Osteoblast (primary cell): Measurements from ENCODE around the gene OBSCN. TPM values are rescaled to one million over a fixed set of nuclear protein-coding genes. Genes with fewer than 3 reads are reported as not detected.
A peak's percentile ranks its signal among the peaks of the same experiment; 100 is the strongest.

Source experiments
- DNase-seq: peaks from one replicate; pipeline ENCODE4 v3.0.0; 2011; ENCODE audit warnings: low spot score, mixed read lengths; ENCODE audit not compliant: insufficient read length; ENCODE audit errors: missing footprints
- H2AFZ ChIP-seq: 2 replicates; pipeline ENCODE4 v1.6.0; 2011; ENCODE audit warnings: mild to moderate bottlenecking, low read length
- H3K27ac ChIP-seq: 2 replicates; pipeline ENCODE4 v1.5.1; 2011; ENCODE audit warnings: mild to moderate bottlenecking, low read depth, low read length, moderate library complexity
- H3K27me3 ChIP-seq: 2 replicates; pipeline ENCODE4 v1.6.0; 2012; ENCODE audit warnings: mild to moderate bottlenecking, control low read depth, inconsistent platforms, low read length, moderate library complexity; ENCODE audit not compliant: insufficient read depth
- H3K36me3 ChIP-seq: 2 replicates; pipeline ENCODE4 v1.5.1; 2011; ENCODE audit warnings: mild to moderate bottlenecking, low read length, control low read depth, moderate library complexity; ENCODE audit not compliant: insufficient read depth
- H3K4me1 ChIP-seq: 2 replicates; pipeline ENCODE4 v1.5.1; 2011; ENCODE audit warnings: mild to moderate bottlenecking, low read length, control low read depth, moderate library complexity; ENCODE audit not compliant: insufficient read depth
- H3K4me2 ChIP-seq: 2 replicates; pipeline ENCODE4 v1.6.0; 2011; ENCODE audit warnings: mild to moderate bottlenecking, low read length; ENCODE audit not compliant: insufficient read depth
- H3K4me3 ChIP-seq: fragments of 200-600 bp; sonication (generic); 3 replicates; pipeline ENCODE4 v1.5.1; 2012; ENCODE audit warnings: mild to moderate bottlenecking, low read length, inconsistent platforms; ENCODE audit not compliant: insufficient read depth
- H3K79me2 ChIP-seq: 2 replicates; pipeline ENCODE4 v1.6.0; 2012; ENCODE audit warnings: mild to moderate bottlenecking, low read length, control low read depth, inconsistent platforms; ENCODE audit not compliant: insufficient read depth
- H3K9me3 ChIP-seq: 2 replicates; pipeline ENCODE4 v1.5.1; 2011; ENCODE audit warnings: low read depth, low read length, control low read depth
- H4K20me1 ChIP-seq: 2 replicates; pipeline ENCODE4 v1.6.0; 2012; ENCODE audit warnings: mild to moderate bottlenecking, low read length, control low read depth; ENCODE audit not compliant: insufficient read depth
- total RNA-seq: library from RNA; depleted of rRNA; stranded (reverse); fragments of >200 nt; gene quantifications from 2 replicates; pipeline ENCODE4 v1.2.3, GENCODE V29; 2012
- TF ChIP-seq, protein P1 (sequence below): IDR thresholded peaks from 2 replicates; pipeline ENCODE4 v1.5.1; 2011; ENCODE audit warnings: mild to moderate bottlenecking, low read depth, low read length, moderate library complexity; ENCODE audit errors: extremely low read depth

Gene OBSCN
- total RNA-seq, 1 donor = 2.9 TPM

DNA sequence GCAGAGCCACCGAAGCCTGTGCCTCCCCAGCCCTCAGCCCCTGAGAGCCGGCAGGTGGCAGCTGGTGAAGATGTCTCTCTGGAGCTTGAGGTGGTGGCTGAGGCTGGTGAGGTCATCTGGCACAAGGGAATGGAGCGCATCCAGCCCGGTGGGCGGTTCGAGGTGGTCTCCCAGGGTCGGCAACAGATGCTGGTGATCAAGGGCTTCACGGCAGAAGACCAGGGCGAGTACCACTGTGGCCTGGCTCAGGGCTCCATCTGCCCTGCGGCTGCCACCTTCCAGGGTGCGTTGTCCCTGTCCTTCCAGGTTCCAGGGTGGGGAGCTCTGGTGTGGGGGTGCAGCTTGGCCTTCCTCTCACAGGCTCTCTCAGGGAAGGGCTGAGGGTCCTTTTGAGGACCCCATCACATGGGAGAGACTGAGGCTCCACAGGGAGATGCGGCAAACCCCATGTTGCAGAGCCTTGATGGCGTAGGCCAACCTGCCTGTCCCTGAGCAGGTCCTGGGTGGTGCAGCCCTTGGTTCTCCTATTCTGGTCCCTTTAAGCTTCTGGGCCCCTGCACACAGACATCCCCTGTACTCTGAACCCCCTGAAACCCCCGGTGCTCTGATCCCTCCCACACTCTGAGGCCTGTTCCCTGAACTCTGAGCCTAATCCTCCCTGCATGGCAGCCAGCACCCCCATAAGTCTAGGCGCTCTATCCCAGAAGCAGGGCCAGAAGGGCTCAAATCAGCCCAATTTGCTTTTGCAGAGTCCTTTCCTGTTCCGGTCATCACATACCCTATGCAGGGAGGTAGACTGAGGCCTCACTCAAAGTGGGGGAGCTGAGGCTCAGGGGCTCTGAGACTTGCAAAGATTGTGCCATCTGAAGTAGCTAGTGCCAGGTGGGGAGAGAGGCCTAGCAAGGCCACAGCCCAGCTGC is 110.3 kb downstream of the OBSCN start:
- TF ChIP-seq, protein P1, sequence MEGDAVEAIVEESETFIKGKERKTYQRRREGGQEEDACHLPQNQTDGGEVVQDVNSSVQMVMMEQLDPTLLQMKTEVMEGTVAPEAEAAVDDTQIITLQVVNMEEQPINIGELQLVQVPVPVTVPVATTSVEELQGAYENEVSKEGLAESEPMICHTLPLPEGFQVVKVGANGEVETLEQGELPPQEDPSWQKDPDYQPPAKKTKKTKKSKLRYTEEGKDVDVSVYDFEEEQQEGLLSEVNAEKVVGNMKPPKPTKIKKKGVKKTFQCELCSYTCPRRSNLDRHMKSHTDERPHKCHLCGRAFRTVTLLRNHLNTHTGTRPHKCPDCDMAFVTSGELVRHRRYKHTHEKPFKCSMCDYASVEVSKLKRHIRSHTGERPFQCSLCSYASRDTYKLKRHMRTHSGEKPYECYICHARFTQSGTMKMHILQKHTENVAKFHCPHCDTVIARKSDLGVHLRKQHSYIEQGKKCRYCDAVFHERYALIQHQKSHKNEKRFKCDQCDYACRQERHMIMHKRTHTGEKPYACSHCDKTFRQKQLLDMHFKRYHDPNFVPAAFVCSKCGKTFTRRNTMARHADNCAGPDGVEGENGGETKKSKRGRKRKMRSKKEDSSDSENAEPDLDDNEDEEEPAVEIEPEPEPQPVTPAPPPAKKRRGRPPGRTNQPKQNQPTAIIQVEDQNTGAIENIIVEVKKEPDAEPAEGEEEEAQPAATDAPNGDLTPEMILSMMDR = no peak
- DNase-seq = peak; percentile 82
- H3K4me1 ChIP-seq = no peaks in the 10 kb centered on the region
- no peaks in the 10 kb centered on the region for H3K27me3 ChIP-seq
- H3K4me2 ChIP-seq = no peak overlapping the region
- no peaks in the 10 kb centered on the region for H3K36me3 ChIP-seq
- no peak overlapping the region for H3K27ac ChIP-seq
- no peaks in the 10 kb centered on the region for H3K79me2 ChIP-seq
- no peaks in the 10 kb centered on the region for H4K20me1 ChIP-seq
- no peak overlapping the region for H2AFZ ChIP-seq
- H3K4me3 ChIP-seq = no peak overlapping the region
- no peaks in the 10 kb centered on the region for H3K9me3 ChIP-seq

DNA sequence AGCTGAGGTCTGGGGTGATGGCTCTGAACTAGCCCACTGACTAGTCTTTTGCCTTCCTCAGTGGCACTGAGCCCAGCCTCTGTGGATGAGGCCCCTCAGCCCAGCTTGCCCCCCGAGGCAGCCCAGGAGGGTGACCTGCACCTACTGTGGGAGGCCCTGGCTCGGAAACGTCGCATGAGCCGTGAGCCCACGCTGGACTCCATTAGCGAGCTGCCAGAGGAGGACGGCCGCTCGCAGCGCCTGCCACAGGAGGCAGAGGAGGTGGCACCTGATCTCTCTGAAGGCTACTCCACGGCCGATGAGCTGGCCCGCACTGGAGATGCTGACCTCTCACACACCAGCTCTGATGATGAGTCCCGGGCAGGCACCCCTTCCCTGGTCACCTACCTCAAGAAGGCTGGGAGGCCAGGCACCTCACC is 111.0 kb downstream of the OBSCN start:
- no peaks in the 10 kb centered on the region for H4K20me1 ChIP-seq
- no peaks in the 10 kb centered on the region for H3K79me2 ChIP-seq
- DNase-seq = peak; percentile 31
- no peak overlapping the region for H3K4me2 ChIP-seq
- H3K36me3 ChIP-seq = no peaks in the 10 kb centered on the region
- no peaks in the 10 kb centered on the region for H3K4me1 ChIP-seq
- no peaks in the 10 kb centered on the region for H3K9me3 ChIP-seq
- H3K27ac ChIP-seq = no peak overlapping the region
- H3K27me3 ChIP-seq = no peaks in the 10 kb centered on the region
- TF ChIP-seq, protein P1 = no peak
- no peak overlapping the region for H2AFZ ChIP-seq
- no peak overlapping the region for H3K4me3 ChIP-seq

DNA sequence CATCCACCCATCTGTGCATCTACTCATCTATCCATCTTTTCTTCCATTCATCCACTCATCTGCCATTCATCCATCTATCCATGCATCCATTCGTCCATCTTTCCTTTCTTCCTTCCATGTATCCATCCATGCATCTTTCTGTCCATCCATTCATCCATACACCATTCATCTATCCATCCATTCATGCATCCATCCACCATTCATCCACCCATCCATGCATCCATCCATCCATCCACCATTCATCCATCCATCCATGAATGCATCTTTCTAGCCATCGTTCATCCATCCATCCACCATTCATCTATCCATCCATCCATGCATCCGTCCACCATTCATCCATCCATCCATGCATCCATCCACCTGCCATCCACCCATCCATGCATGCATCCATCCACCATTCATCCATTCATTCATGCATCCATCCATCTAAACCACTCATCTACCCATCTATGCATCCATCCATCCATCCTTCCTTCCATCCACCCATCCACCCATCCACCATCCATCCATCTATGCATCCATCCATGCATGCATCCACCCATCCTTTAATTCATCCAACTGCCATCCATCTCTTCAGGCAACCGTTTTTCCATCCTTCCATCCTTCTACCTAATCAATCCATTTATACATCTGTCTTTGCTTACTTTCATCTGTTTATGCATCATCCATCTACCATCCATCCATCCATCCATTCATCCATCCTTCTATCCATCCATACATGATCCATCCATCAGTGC is 111.7 kb downstream of the OBSCN start:
- H2AFZ ChIP-seq = no peak overlapping the region
- no peaks in the 10 kb centered on the region for H3K36me3 ChIP-seq
- H3K9me3 ChIP-seq = no peaks in the 10 kb centered on the region
- H3K27ac ChIP-seq = no peak overlapping the region
- H3K4me3 ChIP-seq = no peak overlapping the region
- TF ChIP-seq, protein P1 = no peak
- peak; percentile 39 for DNase-seq
- no peaks in the 10 kb centered on the region for H3K27me3 ChIP-seq
- no peak overlapping the region for H3K4me2 ChIP-seq
- no peaks in the 10 kb centered on the region for H3K79me2 ChIP-seq
- no peaks in the 10 kb centered on the region for H4K20me1 ChIP-seq
- no peaks in the 10 kb centered on the region for H3K4me1 ChIP-seq

DNA sequence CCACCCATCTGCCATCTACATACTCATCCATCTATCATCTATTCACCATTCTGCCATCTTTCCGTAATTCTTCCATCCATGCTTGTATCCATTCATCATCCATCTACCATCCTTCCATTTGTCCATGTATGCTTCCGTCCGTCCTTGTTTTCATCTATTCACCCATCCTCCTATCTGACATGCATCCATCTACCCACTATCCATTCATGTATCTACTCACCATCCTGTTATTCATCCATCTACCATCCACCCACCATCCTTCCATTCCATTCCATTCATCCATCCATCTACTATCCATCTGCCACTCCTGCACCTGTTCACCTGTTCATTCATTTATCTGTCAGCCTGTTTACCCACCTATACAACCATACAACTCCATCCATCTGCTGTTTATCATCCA is 112.5 kb downstream of the OBSCN start:
- TF ChIP-seq, protein P1 = no peak
- Histone ChIP-seq H3K36me3 (no peaks in the 10 kb centered on the region), H4K20me1 (no peaks in the 10 kb centered on the region), H3K27me3 (no peaks in the 10 kb centered on the region), H3K79me2 (no peaks in the 10 kb centered on the region), H3K9me3 (no peaks in the 10 kb centered on the region), H3K4me1 (no peaks in the 10 kb centered on the region), H3K4me2 (no peak overlapping the region), H3K4me3 (no peak overlapping the region), H2AFZ (no peak overlapping the region), H3K27ac (no peak overlapping the region)
- peak; percentile 29 for DNase-seq
